Measurements from ENCODE around the gene SLC47A2. TPM values are rescaled to one million over a fixed set of nuclear protein-coding genes. Genes with fewer than 3 reads are reported as not detected.

Gene SLC47A2
- total RNA-seq, 1 experiment from 2014 or later = 62.1 TPM

DNA sequence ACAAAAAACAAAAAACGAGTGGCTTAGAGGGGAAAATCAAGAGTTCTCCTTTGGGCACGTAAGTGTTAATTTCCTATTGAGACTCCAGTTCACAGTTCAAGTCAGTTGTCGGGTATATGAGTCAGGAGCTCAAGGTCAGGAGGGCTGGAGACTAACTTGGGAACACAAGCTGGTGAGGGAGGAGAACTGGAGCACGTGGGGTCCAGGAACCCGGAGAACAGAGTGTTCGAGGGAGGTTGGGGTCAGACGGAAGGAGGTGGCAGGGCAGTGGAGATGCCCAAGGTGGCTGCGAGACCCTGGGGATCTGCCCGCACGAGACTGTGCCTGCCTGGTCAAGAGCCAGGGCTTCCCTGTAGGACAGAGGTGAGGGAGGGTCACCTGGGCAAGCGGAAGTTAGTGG lies 19.7 kb upstream of the SLC47A2 start:
- in situ Hi-C loops (cut with HindIII; ENCODE audit: low pct_unique_long_range_greater_than_20kb, low sequenced_read_pairs) = no loop called here
- DNase-seq (ENCODE audit: low read depth) = no peak

DNA sequence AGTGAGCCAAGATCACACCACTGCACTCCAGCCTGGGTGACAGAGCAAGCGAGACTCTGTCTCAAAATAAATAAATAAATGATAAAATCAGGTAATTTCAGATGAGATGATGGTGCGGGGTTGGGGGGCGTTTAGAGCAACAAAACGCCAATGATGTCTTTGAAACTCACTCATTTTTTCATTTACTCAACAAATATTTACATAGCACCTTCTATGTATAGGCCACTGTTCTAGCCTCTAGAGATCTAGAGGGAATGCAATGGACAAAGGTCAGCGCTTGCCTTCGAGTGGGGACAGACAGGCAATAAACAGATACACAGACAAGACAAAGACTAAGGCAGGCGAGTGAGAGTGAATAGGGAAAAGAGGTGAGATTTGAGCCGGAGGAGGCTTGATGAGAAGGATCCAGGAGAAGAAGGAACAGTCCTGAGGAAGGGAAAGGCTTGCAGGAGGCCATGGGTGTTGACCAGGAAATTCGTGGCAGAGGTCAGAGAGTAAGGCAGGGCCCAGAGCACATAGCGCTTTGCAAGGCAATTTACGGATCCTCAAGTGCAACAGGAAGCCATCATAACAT lies 17.7 kb upstream of the SLC47A2 start:
- in situ Hi-C loops (cut with HindIII; ENCODE audit: low pct_unique_long_range_greater_than_20kb, low sequenced_read_pairs) = no loop called here
- no peak for DNase-seq (ENCODE audit: low read depth)

- in situ Hi-C loops (cut with HindIII; ENCODE audit: low pct_unique_long_range_greater_than_20kb, low sequenced_read_pairs) = no loop called here
- no peak for DNase-seq (ENCODE audit: low read depth)
Observed at GRCh38 chr17:19731626-19732025, 15.2 kb upstream of the SLC47A2 start.

DNA sequence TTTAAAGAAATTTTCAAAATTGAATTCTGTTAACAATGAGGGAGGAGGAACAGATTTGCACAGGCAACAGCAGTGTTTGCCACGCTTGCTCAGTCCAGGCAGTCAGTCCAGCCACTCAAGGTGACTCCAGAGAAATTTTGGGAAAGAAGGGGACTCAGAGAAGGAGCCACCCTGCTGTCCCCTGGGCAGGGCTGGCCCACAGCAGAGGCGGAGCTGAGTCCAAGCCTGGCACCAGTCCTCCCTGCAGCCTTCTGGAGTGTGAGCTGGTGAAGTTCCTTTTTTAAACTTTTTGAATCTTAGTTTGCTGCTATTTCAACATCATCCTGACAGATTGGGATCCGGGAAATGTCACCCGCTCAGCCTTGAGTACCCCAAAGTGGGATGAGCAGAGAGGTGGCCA lies 14.5 kb upstream of the SLC47A2 start:
- in situ Hi-C loops (cut with HindIII; ENCODE audit: low pct_unique_long_range_greater_than_20kb, low sequenced_read_pairs) = no loop called here
- DNase-seq (ENCODE audit: low read depth) = no peak

- no peak for DNase-seq (ENCODE audit: low read depth)
- in situ Hi-C loops (cut with HindIII; ENCODE audit: low pct_unique_long_range_greater_than_20kb, low sequenced_read_pairs) = no loop called here
Observed at GRCh38 chr17:19729900-19730299, 13.5 kb upstream of the SLC47A2 start.

DNA sequence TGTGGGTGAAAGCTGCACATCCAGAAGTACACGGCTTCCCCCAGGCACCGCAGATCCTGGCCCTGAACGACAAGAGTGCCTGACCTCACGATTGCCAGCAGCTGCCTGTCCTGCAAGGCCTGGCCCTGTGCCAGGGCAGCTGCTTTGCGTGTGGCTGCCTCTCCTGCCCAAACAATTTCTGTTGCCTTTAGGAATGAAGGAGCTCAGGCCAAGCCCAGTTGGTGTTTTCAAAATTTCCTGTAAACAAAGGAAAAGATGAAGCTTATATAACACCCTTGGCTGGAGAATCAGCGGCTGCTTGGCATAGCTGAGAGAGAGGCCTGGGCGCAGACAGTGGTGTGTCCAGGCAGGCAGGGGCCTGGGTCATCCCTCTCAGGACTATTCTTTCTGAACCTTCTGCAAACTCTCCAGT lies 11.7 kb upstream of the SLC47A2 start:
- peak; percentile 75 for DNase-seq (ENCODE audit: low read depth)
- in situ Hi-C loops (cut with HindIII; ENCODE audit: low pct_unique_long_range_greater_than_20kb, low sequenced_read_pairs) = no loop called here

GRCh38 chr17:19727501-19728078 lies 11.2 kb upstream of the SLC47A2 start:
- in situ Hi-C loops (cut with HindIII; ENCODE audit: low pct_unique_long_range_greater_than_20kb, low sequenced_read_pairs) = no loop called here
- no peak for DNase-seq (ENCODE audit: low read depth)

DNA sequence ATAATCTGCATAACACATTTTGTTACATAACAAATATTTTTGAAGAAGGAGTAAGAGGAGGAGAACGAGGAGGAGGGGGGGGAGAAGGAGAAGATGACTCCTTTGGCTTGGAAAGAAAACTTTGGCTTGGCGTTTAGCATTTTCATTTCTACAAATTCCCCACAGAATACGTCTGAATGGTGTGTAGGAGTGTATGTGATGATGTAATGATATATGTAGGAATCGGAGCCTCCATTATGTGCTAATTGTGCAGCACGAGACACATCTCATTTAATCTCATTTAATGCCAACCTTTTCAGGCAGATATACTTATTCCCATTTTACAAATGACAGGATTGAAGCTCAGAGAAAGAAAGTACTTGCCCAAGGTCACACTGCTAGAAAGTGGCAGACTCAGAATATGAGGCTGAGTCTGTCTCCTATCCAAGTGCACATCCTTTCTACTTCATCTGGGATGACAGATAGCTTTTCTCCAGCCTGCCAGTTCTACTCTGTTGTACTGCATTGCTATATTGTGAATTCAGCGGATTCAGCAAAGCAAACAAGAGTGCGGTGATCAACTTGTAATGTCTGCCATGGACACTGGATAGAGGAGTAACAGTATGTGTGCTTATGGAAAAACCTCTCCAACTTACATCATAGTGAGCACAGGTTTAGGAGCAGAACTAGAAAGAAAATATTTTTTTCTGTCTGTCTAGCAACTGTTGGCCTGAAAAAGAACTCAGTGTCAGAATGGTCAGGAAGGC lies 10.4 kb upstream of the SLC47A2 start:
- no peak for DNase-seq (ENCODE audit: low read depth)

GRCh38 chr17:19725486-19725885 lies 9.1 kb upstream of the SLC47A2 start:
- DNase-seq (ENCODE audit: low read depth) = no peak

More for the DNA sequence above, 10.4 kb upstream of the SLC47A2 start:
- in situ Hi-C loops (cut with HindIII; ENCODE audit: low pct_unique_long_range_greater_than_20kb, low sequenced_read_pairs) = no loop called here

DNA sequence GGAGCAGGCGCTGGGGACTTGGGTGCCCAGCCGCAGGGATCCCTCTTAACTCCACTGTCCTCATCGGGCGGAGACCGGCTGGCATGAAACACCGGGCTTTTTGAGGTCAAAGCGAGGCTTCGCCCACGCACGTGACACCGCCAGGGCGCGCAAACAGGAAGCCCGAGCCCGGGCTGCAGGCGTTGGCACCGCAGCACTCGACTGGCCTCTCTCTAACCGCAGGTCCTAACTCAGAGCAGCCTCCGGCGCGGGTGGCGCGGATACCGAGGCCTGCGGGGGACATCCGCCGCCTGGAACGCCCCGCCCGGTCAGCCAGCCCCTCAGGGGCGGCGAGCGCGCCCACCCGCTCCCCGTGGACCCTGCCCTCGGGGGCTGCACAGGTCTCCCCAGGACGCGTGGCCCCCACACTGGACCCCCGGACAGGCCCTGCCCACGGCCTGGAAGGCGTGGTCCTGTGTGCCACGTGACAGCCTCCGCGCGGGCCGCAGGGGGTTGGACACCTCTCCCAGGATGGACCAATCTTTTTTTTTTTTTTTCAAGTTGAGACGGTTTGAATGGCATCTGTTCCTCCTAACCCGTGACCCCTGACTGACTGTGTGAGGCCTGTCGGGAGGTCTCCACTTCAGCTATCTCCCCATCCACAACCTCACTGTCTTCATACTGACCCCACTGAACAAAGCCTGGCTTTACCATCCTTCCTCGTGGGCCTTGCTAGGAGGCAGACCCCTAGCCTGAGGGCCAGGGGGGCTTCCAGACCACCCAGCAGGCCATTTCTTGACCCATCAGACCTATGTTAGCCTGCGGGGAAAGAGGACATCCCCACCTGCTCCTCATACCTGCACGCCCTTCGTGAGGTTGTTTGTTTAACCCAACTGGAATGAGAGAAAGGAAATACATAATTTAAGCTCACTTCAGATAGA lies 8.4 kb upstream of the SLC47A2 start:
- in situ Hi-C loops (cut with HindIII; ENCODE audit: low pct_unique_long_range_greater_than_20kb, low sequenced_read_pairs) = no loop called here
- DNase-seq (ENCODE audit: low read depth) = no peak

More at GRCh38 chr17:19725486-19725885, 9.1 kb upstream of the SLC47A2 start:
- in situ Hi-C loops (cut with HindIII; ENCODE audit: low pct_unique_long_range_greater_than_20kb, low sequenced_read_pairs) = no loop called here

GRCh38 chr17:19723964-19724363 lies 7.6 kb upstream of the SLC47A2 start:
- in situ Hi-C loops (cut with HindIII; ENCODE audit: low pct_unique_long_range_greater_than_20kb, low sequenced_read_pairs) = no loop called here
- no peak for DNase-seq (ENCODE audit: low read depth)

- in situ Hi-C loops (cut with HindIII; ENCODE audit: low pct_unique_long_range_greater_than_20kb, low sequenced_read_pairs) = no loop called here
- DNase-seq (ENCODE audit: low read depth) = peak; percentile 84
Observed at GRCh38 chr17:19720631-19721426, 4.4 kb upstream of the SLC47A2 start.

GRCh38 chr17:19720210-19720475 lies 3.8 kb upstream of the SLC47A2 start:
- in situ Hi-C loops (cut with HindIII; ENCODE audit: low pct_unique_long_range_greater_than_20kb, low sequenced_read_pairs) = no loop called here
- no peak for DNase-seq (ENCODE audit: low read depth)

DNA sequence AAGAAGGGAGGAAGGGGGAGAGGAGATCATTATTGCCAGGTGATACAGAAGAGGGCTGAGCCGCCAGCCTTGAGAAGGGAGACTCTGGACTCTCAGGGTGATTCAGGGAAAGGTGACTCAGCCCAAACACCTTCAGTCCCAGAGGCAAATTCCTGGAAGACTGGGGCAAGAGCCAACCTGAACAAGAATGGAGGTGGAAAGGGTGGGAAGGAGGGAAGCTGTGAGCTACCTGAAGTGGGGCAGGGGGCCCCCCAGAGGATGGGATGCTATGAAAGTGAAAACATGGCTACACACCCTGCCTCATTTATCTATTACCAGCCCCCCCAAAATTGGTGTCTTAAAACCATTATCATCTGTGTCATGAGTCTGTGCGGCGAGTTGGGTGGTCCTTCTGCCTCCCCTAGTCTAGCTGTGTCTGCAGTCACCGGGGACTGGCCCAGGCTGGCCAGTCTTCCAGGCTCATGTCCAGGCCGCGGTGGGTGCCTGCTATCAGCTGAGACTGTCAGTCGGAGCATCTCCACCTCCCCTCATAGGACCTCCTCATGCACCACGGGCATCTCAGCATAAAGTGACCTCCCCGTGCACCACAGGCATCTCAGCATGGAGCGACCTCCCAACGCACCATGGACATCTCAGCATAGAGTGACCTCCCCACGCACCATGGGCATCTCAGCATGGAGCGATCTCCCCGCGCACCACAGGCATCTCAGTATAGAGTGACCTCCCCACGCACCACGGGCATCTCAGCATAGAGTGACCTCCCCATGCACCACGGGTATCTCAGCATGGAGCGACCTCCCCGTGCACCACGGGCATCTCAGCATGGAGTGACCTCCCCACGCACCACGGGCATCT lies 3.2 kb upstream of the SLC47A2 start:
- DNase-seq (ENCODE audit: low read depth) = peak; percentile 43
- in situ Hi-C loops (cut with HindIII; ENCODE audit: low pct_unique_long_range_greater_than_20kb, low sequenced_read_pairs) = no loop called here

DNA sequence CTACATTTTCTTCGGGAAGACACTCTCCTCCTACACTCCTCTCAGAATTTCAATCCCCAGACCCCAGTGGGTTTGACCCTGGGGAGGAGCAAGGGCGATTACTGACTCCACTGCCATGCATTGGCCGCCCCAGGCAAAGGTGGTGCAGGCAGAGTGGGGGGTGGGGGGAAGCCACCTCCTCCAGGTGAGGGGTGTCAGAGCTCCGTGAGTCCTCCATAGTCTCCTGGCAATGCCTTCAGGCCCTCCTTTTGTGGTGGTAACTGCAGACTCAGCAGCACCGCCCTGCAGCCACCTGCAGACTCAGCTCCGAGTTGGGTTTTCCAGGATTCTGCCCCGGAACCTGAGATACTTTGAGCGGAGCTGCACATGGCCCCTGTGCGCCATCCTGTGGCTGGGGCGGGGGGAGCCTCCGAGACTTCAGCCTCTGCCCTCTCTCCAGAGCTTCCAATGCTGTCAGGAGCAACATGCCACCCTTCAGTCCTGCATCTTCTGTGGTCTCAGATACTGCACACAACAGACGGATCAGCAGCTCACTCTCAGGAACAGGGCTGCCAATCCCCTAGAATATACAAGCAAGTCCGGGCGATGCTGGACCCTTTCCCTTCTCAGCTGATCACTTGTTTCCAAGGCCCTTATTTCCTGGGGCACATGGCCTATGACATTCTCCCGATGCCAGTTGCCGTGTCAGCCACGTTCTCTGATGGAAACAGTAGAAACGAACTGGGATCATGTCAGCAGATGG lies 2.4 kb upstream of the SLC47A2 start:
- DNase-seq (ENCODE audit: low read depth) = no peak
- in situ Hi-C loops (cut with HindIII; ENCODE audit: low pct_unique_long_range_greater_than_20kb, low sequenced_read_pairs) = no loop called here

DNA sequence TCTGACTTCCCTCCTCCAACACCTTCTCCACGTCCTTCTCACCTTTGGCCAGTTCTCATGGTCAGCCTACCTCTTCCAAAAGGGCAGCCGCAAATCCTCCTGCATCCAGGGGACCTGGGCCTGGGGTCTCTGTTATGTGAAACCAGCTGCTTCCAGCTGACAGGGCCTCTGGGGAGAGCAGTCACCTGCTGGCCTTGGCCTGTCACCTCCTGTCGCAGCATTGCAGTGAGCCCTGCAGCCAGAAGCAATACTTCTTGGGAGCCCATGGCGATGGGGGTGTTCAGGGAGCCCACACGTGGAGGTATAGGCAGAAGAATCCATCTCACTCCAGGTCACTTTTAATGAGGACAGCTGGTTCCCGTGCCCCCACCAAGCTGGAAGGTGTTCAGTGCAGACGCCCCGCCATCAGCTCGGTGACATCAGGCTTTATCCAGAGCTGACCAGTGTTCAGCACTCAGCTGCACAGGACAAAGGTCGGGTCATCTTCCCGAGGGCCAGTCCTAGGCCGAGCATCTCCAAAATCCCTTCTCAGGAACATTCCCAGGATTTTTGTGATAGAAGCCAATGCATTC lies 1.7 kb upstream of the SLC47A2 start:
- in situ Hi-C loops (cut with HindIII; ENCODE audit: low pct_unique_long_range_greater_than_20kb, low sequenced_read_pairs) = no loop called here
- no peak for DNase-seq (ENCODE audit: low read depth)

All from Caki2 (cell line).